NCI-H2227 treated with DMSO at 0.1 percent for 48 hours (cell line): ENCODE results near the gene PPT1.

Experiments used
- DNase-seq: peaks from one replicate; lab custom pipeline; 2025; lab: John Stamatoyannopoulos, UW

Gene PPT1

DNA sequence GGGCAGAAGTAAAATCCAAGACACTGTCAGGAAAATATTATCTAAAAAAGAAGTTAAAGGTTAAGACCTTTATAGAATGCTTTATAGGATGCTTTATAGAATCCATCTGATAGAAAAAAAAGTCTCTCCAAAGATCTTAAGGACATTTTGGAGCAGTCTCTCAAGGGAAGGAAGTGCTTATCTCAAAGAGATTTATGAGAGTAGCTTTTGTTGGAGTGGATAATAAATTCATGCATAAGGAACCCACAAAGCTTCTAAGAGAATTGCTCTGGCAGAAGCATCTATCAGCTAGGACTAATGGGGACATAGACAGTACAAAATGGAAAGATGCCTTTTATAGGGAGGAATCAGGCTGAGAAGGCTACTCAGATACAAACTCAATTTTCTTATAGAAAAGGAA is 69.4 kb downstream of the PPT1 start:
- DNase-seq = no peak

DNA sequence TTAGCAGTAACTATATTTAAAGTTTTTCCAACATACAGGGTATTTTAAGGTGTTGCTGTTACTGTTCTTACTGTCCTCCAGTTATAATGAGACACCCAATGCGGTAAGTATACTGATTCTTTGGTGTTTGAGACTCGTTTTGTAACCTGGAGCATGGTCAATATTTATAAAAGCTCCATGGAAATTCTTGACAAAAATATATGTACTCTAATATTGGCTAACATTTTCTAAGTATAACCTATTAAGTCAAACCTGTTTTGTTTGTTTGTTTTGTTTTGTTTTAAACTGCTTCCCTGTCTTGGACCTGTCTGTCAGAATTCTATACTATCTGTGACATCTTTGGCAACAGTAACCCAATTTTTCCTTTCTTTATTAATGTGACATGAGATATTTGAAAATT is 72.4 kb downstream of the PPT1 start:
- DNase-seq = no peak

DNA sequence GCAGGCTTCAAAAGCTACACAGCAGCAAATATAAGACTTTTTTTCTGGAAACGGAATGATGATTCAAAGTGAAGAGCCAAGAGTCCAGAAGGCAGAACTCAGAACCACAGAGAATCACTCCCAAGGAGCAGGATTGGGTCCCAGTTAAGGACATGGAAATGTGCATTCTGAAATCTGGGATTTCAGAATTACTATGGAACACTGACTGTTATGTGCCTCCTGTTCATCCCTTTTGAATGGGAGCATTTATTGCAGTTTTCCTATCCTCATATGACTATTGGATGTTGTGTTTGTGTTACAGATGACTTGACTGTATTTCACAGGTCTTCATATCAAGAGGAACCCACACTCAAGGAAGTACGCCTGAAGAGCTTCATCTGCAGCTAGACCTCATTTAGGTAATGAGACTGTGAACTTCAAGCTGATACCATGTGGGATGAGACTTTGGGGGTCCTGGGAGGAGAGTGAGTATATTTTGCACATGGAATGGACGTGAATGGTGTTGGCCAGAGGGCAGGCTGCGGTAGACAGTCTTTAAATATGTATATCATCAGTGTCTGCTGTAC is 73.6 kb downstream of the PPT1 start:
- DNase-seq = no peak
